NB4 (cell line): ENCODE data around the gene EEF1AKMT1.

Source experiments
- CTCF ChIP-seq: IDR thresholded peaks from one replicate; pipeline ENCODE4 v1.5.1; 2012; ENCODE audit warnings: low read depth, low read length
- POLR2A ChIP-seq: IDR thresholded peaks from 2 replicates; pipeline ENCODE4 v1.6.1; 2011; ENCODE audit warnings: mild to moderate bottlenecking; ENCODE audit not compliant: insufficient read length; ENCODE audit errors: extremely low read depth

GRCh38 chr13:20814224-20814910, 40.6 kb upstream of the EEF1AKMT1 start:
- TF ChIP-seq CTCF (no peak), POLR2A (no peak)
